Activated T-cell treated with anti-CD3 and anti-CD28 coated beads, Interleukin-2, amount 50 U/mL, for 24 hours (primary cell): ENCODE measurements around the gene C1orf94.

Experiments
- DNase-seq: peaks from one replicate; pipeline ENCODE4 v3.0.0-alpha.2; 2020
- H3K27ac Mint-ChIP-seq: 2 replicates; pipeline ENCODE4 v1.8.0; 2020; ENCODE audit warnings: mild to moderate bottlenecking, mixed read lengths
- H3K27me3 Mint-ChIP-seq: 2 replicates; pipeline ENCODE4 v1.8.0; 2020; ENCODE audit warnings: mixed read lengths
- H3K36me3 Mint-ChIP-seq: 2 replicates; pipeline ENCODE4 v1.8.0; 2020; ENCODE audit warnings: low read depth, mixed read lengths
- H3K4me1 Mint-ChIP-seq: 2 replicates; pipeline ENCODE4 v1.8.0; 2020; ENCODE audit warnings: low read depth, mixed read lengths
- H3K4me3 Mint-ChIP-seq: 2 replicates; pipeline ENCODE4 v1.8.0; 2020; ENCODE audit warnings: mild to moderate bottlenecking, moderate library complexity, mixed read lengths
- H3K9me3 Mint-ChIP-seq: 2 replicates; pipeline ENCODE4 v1.8.0; 2020; ENCODE audit warnings: mixed read lengths

C1orf94 gene

GRCh38 chr1:34188418-34188817 is 11.7 kb downstream of the C1orf94 start:
- no peak overlapping the region for H3K27ac Mint-ChIP-seq
- H3K27me3 Mint-ChIP-seq = peaks cover 41% of the 10 kb centered on the region
- no peak overlapping the region for H3K4me3 Mint-ChIP-seq
- peaks cover 5% of the 10 kb centered on the region for H3K9me3 Mint-ChIP-seq
- DNase-seq = no peak
- H3K36me3 Mint-ChIP-seq = no peaks in the 10 kb centered on the region
- H3K4me1 Mint-ChIP-seq = peaks cover 7% of the 10 kb centered on the region

GRCh38 chr1:34188985-34189384 is 12.3 kb downstream of the C1orf94 start:
- no peak for DNase-seq

GRCh38 chr1:34190692-34191091 is 14.0 kb downstream of the C1orf94 start:
- peaks cover 5% of the 10 kb centered on the region for H3K9me3 Mint-ChIP-seq
- H3K4me1 Mint-ChIP-seq = peaks cover 7% of the 10 kb centered on the region
- DNase-seq = no peak
- no peak overlapping the region for H3K27ac Mint-ChIP-seq
- H3K27me3 Mint-ChIP-seq = peaks cover 37% of the 10 kb centered on the region
- no peaks in the 10 kb centered on the region for H3K36me3 Mint-ChIP-seq
- no peak overlapping the region for H3K4me3 Mint-ChIP-seq

More at GRCh38 chr1:34188985-34189384, 12.3 kb downstream of the C1orf94 start:
- peaks cover 7% of the 10 kb centered on the region for H3K4me1 Mint-ChIP-seq
- no peak overlapping the region for H3K27ac Mint-ChIP-seq
- peaks cover 41% of the 10 kb centered on the region for H3K27me3 Mint-ChIP-seq
- H3K36me3 Mint-ChIP-seq = no peaks in the 10 kb centered on the region
- peaks cover 5% of the 10 kb centered on the region for H3K9me3 Mint-ChIP-seq
- no peak overlapping the region for H3K4me3 Mint-ChIP-seq

GRCh38 chr1:34192621-34193020 is 15.9 kb downstream of the C1orf94 start:
- Mint-ChIP-seq H3K9me3 (peaks cover 5% of the 10 kb centered on the region), H3K27ac (no peak overlapping the region), H3K4me3 (no peak overlapping the region)

GRCh38 chr1:34199927-34200326 is 23.2 kb downstream of the C1orf94 start:
- DNase-seq = no peak
- H3K9me3 Mint-ChIP-seq = no peaks in the 10 kb centered on the region
- H3K27me3 Mint-ChIP-seq = peaks cover 11% of the 10 kb centered on the region
- no peaks in the 10 kb centered on the region for H3K36me3 Mint-ChIP-seq
- peaks cover 4% of the 10 kb centered on the region for H3K4me1 Mint-ChIP-seq
- H3K4me3 Mint-ChIP-seq = no peak overlapping the region
- H3K27ac Mint-ChIP-seq = no peak overlapping the region

More at GRCh38 chr1:34192621-34193020, 15.9 kb downstream of the C1orf94 start:
- DNase-seq = no peak
- Mint-ChIP-seq H3K4me1 (peaks cover 7% of the 10 kb centered on the region), H3K27me3 (peaks cover 24% of the 10 kb centered on the region), H3K36me3 (no peaks in the 10 kb centered on the region)

GRCh38 chr1:34212673-34213072 is 36.0 kb downstream of the C1orf94 start:
- no peaks in the 10 kb centered on the region for H3K4me1 Mint-ChIP-seq
- no peak overlapping the region for H3K4me3 Mint-ChIP-seq
- DNase-seq = no peak
- no peaks in the 10 kb centered on the region for H3K9me3 Mint-ChIP-seq
- H3K36me3 Mint-ChIP-seq = no peaks in the 10 kb centered on the region
- no peak overlapping the region for H3K27ac Mint-ChIP-seq
- peaks cover 6% of the 10 kb centered on the region for H3K27me3 Mint-ChIP-seq

GRCh38 chr1:34213956-34214355 is 37.2 kb downstream of the C1orf94 start:
- Mint-ChIP-seq H3K4me1 (no peaks in the 10 kb centered on the region), H3K27ac (no peak overlapping the region), H3K9me3 (no peaks in the 10 kb centered on the region), H3K4me3 (no peak overlapping the region), H3K36me3 (no peaks in the 10 kb centered on the region), H3K27me3 (peaks cover 6% of the 10 kb centered on the region)
- DNase-seq = no peak

GRCh38 chr1:34231441-34231840 is 54.7 kb downstream of the C1orf94 start:
- H3K4me1 Mint-ChIP-seq = no peaks in the 10 kb centered on the region
- H3K36me3 Mint-ChIP-seq = no peaks in the 10 kb centered on the region
- H3K4me3 Mint-ChIP-seq = no peak overlapping the region
- DNase-seq = no peak
- peaks cover 16% of the 10 kb centered on the region for H3K27me3 Mint-ChIP-seq
- no peak overlapping the region for H3K27ac Mint-ChIP-seq
- no peaks in the 10 kb centered on the region for H3K9me3 Mint-ChIP-seq

- H3K4me3 Mint-ChIP-seq = no peak overlapping the region
- H3K4me1 Mint-ChIP-seq = no peaks in the 10 kb centered on the region
- peaks cover 8% of the 10 kb centered on the region for H3K9me3 Mint-ChIP-seq
- H3K27me3 Mint-ChIP-seq = peaks cover 1% of the 10 kb centered on the region
- H3K36me3 Mint-ChIP-seq = no peaks in the 10 kb centered on the region
- DNase-seq = no peak
- H3K27ac Mint-ChIP-seq = no peak overlapping the region
Observed at GRCh38 chr1:34235594-34235993, 58.9 kb downstream of the C1orf94 start.

- no peak for DNase-seq
- no peak overlapping the region for H3K4me3 Mint-ChIP-seq
Observed at GRCh38 chr1:34236089-34236488, 59.4 kb downstream of the C1orf94 start.

GRCh38 chr1:34237151-34237815 is 60.6 kb downstream of the C1orf94 start:
- no peak overlapping the region for H3K27ac Mint-ChIP-seq

More at GRCh38 chr1:34236089-34236488, 59.4 kb downstream of the C1orf94 start:
- Mint-ChIP-seq H3K27me3 (no peaks in the 10 kb centered on the region), H3K4me1 (no peaks in the 10 kb centered on the region), H3K27ac (no peak overlapping the region), H3K36me3 (no peaks in the 10 kb centered on the region), H3K9me3 (peaks cover 8% of the 10 kb centered on the region)

GRCh38 chr1:34245967-34246366 is 69.3 kb downstream of the C1orf94 start:
- Mint-ChIP-seq H3K4me3 (no peak overlapping the region), H3K36me3 (no peaks in the 10 kb centered on the region), H3K27ac (no peak overlapping the region), H3K9me3 (peaks cover 2% of the 10 kb centered on the region), H3K4me1 (no peaks in the 10 kb centered on the region), H3K27me3 (peaks cover 39% of the 10 kb centered on the region)
- DNase-seq = no peak

More at GRCh38 chr1:34237151-34237815, 60.6 kb downstream of the C1orf94 start:
- Mint-ChIP-seq H3K4me3 (no peak overlapping the region), H3K9me3 (peaks cover 8% of the 10 kb centered on the region), H3K36me3 (no peaks in the 10 kb centered on the region), H3K4me1 (no peaks in the 10 kb centered on the region), H3K27me3 (no peaks in the 10 kb centered on the region)
- DNase-seq = no peak

GRCh38 chr1:34250342-34250741 is 73.6 kb downstream of the C1orf94 start:
- H3K9me3 Mint-ChIP-seq = peaks cover 2% of the 10 kb centered on the region
- no peak overlapping the region for H3K4me3 Mint-ChIP-seq
- H3K27me3 Mint-ChIP-seq = peaks cover 31% of the 10 kb centered on the region
- H3K36me3 Mint-ChIP-seq = no peaks in the 10 kb centered on the region
- no peak overlapping the region for H3K27ac Mint-ChIP-seq
- H3K4me1 Mint-ChIP-seq = no peaks in the 10 kb centered on the region
- no peak for DNase-seq

- DNase-seq = no peak
- no peak overlapping the region for H3K27ac Mint-ChIP-seq
- no peaks in the 10 kb centered on the region for H3K4me1 Mint-ChIP-seq
- peaks cover 19% of the 10 kb centered on the region for H3K27me3 Mint-ChIP-seq
- H3K36me3 Mint-ChIP-seq = no peaks in the 10 kb centered on the region
- H3K4me3 Mint-ChIP-seq = no peak overlapping the region
- no peaks in the 10 kb centered on the region for H3K9me3 Mint-ChIP-seq
Observed at GRCh38 chr1:34262023-34262853, 85.5 kb downstream of the C1orf94 start.

GRCh38 chr1:34262921-34263320 is 86.2 kb downstream of the C1orf94 start:
- DNase-seq = no peak
- H3K27me3 Mint-ChIP-seq = peaks cover 23% of the 10 kb centered on the region
- H3K9me3 Mint-ChIP-seq = no peaks in the 10 kb centered on the region
- H3K4me3 Mint-ChIP-seq = no peak overlapping the region
- no peak overlapping the region for H3K27ac Mint-ChIP-seq
- no peaks in the 10 kb centered on the region for H3K4me1 Mint-ChIP-seq
- no peaks in the 10 kb centered on the region for H3K36me3 Mint-ChIP-seq
